Natural killer cell (primary cell): ENCODE results near the gene ACSL5. TPM values are rescaled to one million over a fixed set of nuclear protein-coding genes. Genes with fewer than 3 reads are reported as not detected.

Experiments
- ATAC-seq, 3 donors: fragments of 150-1000 bp in 2 of 3; fragments of 200-7000 bp in 1 of 3; cut with Tn5 transposase; 1 replicate in 1 of 3; 2 replicates in 2 of 3; pipeline ENCODE4 v1.10.0; 2021; ENCODE audit warnings: mild to moderate bottlenecking in 2 of 3, moderate library complexity in 2 of 3
- DNase-seq, 2 donors: peaks; one replicate each; pipeline versions ENCODE4 v3.0.0 to v3.0.0-alpha.2; 2013 to 2021; ENCODE audit warnings: mixed read lengths in 1 of 2
- H3K27ac ChIP-seq: one replicate; pipeline ENCODE4 v1.5.1; 2013; ENCODE audit warnings: mild to moderate bottlenecking, low read length
- H3K27me3 ChIP-seq: one replicate; pipeline ENCODE4 v1.6.1; 2013; ENCODE audit warnings: low read length; ENCODE audit not compliant: control insufficient read depth, insufficient read depth
- H3K36me3 ChIP-seq: one replicate; pipeline ENCODE4 v1.6.1; 2013; ENCODE audit warnings: low read length; ENCODE audit not compliant: control insufficient read depth, insufficient read depth
- H3K4me1 ChIP-seq: one replicate; pipeline ENCODE4 v1.6.1; 2013; ENCODE audit warnings: low read length; ENCODE audit not compliant: control insufficient read depth, insufficient read depth
- H3K4me3 ChIP-seq: one replicate; pipeline ENCODE4 v1.5.1; 2013; ENCODE audit warnings: low read length
- H3K9me3 ChIP-seq: one replicate; pipeline ENCODE4 v1.6.1; 2013; ENCODE audit warnings: low read length; ENCODE audit not compliant: control insufficient read depth, insufficient read depth
- H3K27ac Mint-ChIP-seq, 2 donors: one replicate each; pipeline ENCODE4 v1.8.0; 2022; ENCODE audit warnings: mild to moderate bottlenecking in 2 of 2, mixed read lengths in 2 of 2, moderate library complexity in 1 of 2
- H3K27me3 Mint-ChIP-seq, 2 donors: one replicate each; pipeline ENCODE4 v1.8.0; 2022; ENCODE audit warnings: low read depth in 2 of 2, mixed read lengths in 2 of 2
- H3K36me3 Mint-ChIP-seq: one replicate; pipeline ENCODE4 v1.8.0; 2022; ENCODE audit warnings: mixed read lengths
- H3K4me1 Mint-ChIP-seq, 2 donors: one replicate each; pipeline ENCODE4 v1.8.0; 2022; ENCODE audit warnings: mixed read lengths in 2 of 2
- H3K4me3 Mint-ChIP-seq: one replicate; pipeline ENCODE4 v1.8.0; 2022; ENCODE audit warnings: mild to moderate bottlenecking, moderate library complexity, mixed read lengths
- H3K9me3 Mint-ChIP-seq, 2 donors: one replicate each; pipeline ENCODE4 v1.8.0; 2022; ENCODE audit warnings: mixed read lengths in 2 of 2
- CTCF ChIP-seq: fragments of 200-600 bp; IDR thresholded peaks from one replicate; pipeline ENCODE4 v1.8.0; 2022; ENCODE audit warnings: antibody characterized with exemption
- WGBS: methylation state at CpG from one replicate; pipeline ENCODE4 v1.1.7; 2013; ENCODE audit warnings: missing lambda C conversion rate; ENCODE audit not compliant: insufficient coverage; 5-methylcytosine and 5-hydroxymethylcytosine counted together
- intact Hi-C: fragments of 100-400 bp; cut with micrococcal nuclease; formaldehyde crosslinking; loops from one replicate; pipeline ENCODE4 v1.14.2; 2022
- total RNA-seq, 4 donors: library from RNA; stranded (reverse); fragments of 120-200 nt in 1 of 4; gene quantifications; one replicate each; pipeline versions ENCODE4 v1.2.3 to v1.2.4, GENCODE V29; 2013 to 2022

ACSL5 gene
- total RNA-seq, 3 donors from 2014 or later (not counting 1 experiment from before 2014, with no cell fraction given) = 41.7 to 71.2 (median 53.7) TPM

GRCh38 chr10:112389271-112389822 is 15.4 kb downstream of the ACSL5 start:
- Mint-ChIP-seq H3K27ac (peak overlapping the region; percentile 82 to 86), H3K27me3 (no peaks in the 10 kb centered on the region), H3K4me1 (peaks cover 59 to 72% of the 10 kb centered on the region in 2 donors), H3K36me3 (no peaks in the 10 kb centered on the region), H3K4me3 (peak overlapping the region; percentile 65), H3K9me3 (no peaks in the 10 kb centered on the region)
- WGBS = 0% methylated on average over 5 of the region's 6 CpGs
- ATAC-seq (peak; percentile 85 to 91 (median 85)), DNase-seq (peak in 1 of 2 donors; percentile 80)
- intact Hi-C loops = no loop called here
- H3K4me1 ChIP-seq = peaks cover 13% of the 10 kb centered on the region
- no peaks in the 10 kb centered on the region for H3K27me3 ChIP-seq
- H3K27ac ChIP-seq = peak overlapping the region; percentile 65
- TF ChIP-seq CTCF = no peak
- no peaks in the 10 kb centered on the region for H3K36me3 ChIP-seq
- H3K9me3 ChIP-seq = no peaks in the 10 kb centered on the region
- H3K4me3 ChIP-seq = no peak overlapping the region

DNA sequence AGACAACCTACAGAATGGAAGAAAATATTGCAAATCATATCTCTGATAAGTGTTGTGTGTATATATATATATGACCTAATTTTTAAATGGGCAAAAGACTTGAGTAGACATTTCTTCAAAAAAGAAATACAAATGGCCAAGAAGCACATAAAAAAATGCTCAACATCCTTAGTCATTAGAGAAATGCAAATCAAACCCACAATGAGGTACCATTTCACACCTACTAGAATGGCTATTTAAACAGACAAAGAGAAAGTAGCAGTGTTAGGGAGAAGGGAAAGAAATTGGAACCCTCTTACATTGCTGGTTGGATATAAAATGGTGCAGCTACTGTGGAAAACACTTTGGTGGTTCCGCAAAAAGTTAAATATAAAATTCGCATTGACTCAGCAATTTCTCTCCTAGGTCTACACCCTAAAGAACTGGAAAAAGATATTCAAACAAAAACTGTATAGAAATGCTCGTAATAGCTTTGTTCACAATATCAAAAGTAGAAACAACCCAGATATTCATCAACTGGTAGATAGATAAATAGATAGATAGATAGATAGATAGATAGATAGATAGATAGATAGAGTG is 16.3 kb downstream of the ACSL5 start:
- intact Hi-C loops = no loop called here
- Mint-ChIP-seq H3K9me3 (no peaks in the 10 kb centered on the region), H3K4me3 (no peak overlapping the region), H3K27me3 (no peaks in the 10 kb centered on the region), H3K36me3 (no peaks in the 10 kb centered on the region), H3K4me1 (peaks cover 52 to 63% of the 10 kb centered on the region in 2 donors), H3K27ac (peak overlapping the region; percentile 82 to 86)
- peaks cover 13% of the 10 kb centered on the region for H3K4me1 ChIP-seq
- peaks cover 4% of the 10 kb centered on the region for H3K36me3 ChIP-seq
- DNase-seq = no peak
- no peaks in the 10 kb centered on the region for H3K9me3 ChIP-seq
- ATAC-seq = no peak
- H3K27ac ChIP-seq = no peak overlapping the region
- no CpG with 5 or more reads among the region's 3 CpGs for WGBS
- TF ChIP-seq CTCF = no peak
- H3K27me3 ChIP-seq = no peaks in the 10 kb centered on the region
- no peak overlapping the region for H3K4me3 ChIP-seq

- H3K27ac ChIP-seq = no peak overlapping the region
- ATAC-seq (no peak), DNase-seq (no peak)
- Mint-ChIP-seq H3K4me1 (peaks cover 30 to 40% of the 10 kb centered on the region in 2 donors), H3K27me3 (no peaks in the 10 kb centered on the region), H3K4me3 (no peak overlapping the region), H3K27ac (no peak overlapping the region), H3K36me3 (no peaks in the 10 kb centered on the region), H3K9me3 (no peaks in the 10 kb centered on the region)
- H3K4me1 ChIP-seq = peaks cover 13% of the 10 kb centered on the region
- peaks cover 19% of the 10 kb centered on the region for H3K36me3 ChIP-seq
- no peak overlapping the region for H3K4me3 ChIP-seq
- TF ChIP-seq CTCF = no peak
- intact Hi-C loops = no loop called here
- no peaks in the 10 kb centered on the region for H3K9me3 ChIP-seq
- WGBS = 100% methylated on average over 1 of the region's 1 CpG
- no peaks in the 10 kb centered on the region for H3K27me3 ChIP-seq
Measured at GRCh38 chr10:112393341-112393740, 19.4 kb downstream of the ACSL5 start.

DNA sequence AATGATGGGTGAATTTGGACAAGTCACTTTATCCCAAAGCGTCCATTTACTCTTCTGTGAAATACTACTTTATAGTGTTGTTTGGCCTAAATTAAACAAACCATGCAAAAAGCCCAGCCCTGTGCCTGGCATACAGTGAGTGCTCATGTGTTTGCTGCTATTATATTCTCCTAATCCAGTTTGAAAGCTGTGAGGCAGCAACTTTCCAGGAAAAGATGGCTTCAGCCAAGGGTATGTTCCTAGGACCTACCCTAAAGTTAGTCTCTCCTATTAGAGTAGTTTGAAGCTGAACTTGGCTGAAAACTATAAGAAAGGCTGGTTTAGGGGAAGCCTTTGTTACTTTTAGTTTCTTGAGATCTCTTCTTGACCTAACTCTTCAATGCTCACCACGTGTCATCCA is 19.9 kb downstream of the ACSL5 start:
- Histone ChIP-seq H3K4me1 (peaks cover 13% of the 10 kb centered on the region), H3K36me3 (peaks cover 22% of the 10 kb centered on the region), H3K27ac (no peak overlapping the region), H3K9me3 (no peaks in the 10 kb centered on the region), H3K27me3 (no peaks in the 10 kb centered on the region), H3K4me3 (no peak overlapping the region)
- H3K27ac Mint-ChIP-seq = no peak overlapping the region
- WGBS = 86% methylated on average over 1 of the region's 2 CpGs
- H3K9me3 Mint-ChIP-seq = no peaks in the 10 kb centered on the region
- H3K4me1 Mint-ChIP-seq = peaks cover 25 to 35% of the 10 kb centered on the region in 2 donors
- H3K4me3 Mint-ChIP-seq = no peak overlapping the region
- H3K27me3 Mint-ChIP-seq = no peaks in the 10 kb centered on the region
- ATAC-seq = no peak
- no peak for TF ChIP-seq CTCF
- intact Hi-C loops = no loop called here
- DNase-seq = no peak
- no peaks in the 10 kb centered on the region for H3K36me3 Mint-ChIP-seq
